Osteocyte (in vitro differentiated cells): ENCODE measurements around the gene TRPC5OS. TPM values are rescaled to one million over a fixed set of nuclear protein-coding genes. Genes with fewer than 3 reads are reported as not detected.

Experiments used
- DNase-seq: peaks from one replicate; pipeline ENCODE4 v3.0.0; 2021; ENCODE audit warnings: mixed read lengths; ENCODE audit not compliant: unreplicated experiment; ENCODE audit errors: extremely low spot score
- H3K27ac Mint-ChIP-seq: one replicate; pipeline ENCODE4 v1.8.0; 2021; ENCODE audit warnings: mild to moderate bottlenecking, mixed read lengths; ENCODE audit not compliant: unreplicated experiment
- H3K27me3 Mint-ChIP-seq: one replicate; pipeline ENCODE4 v1.8.0; 2021; ENCODE audit warnings: mixed read lengths; ENCODE audit not compliant: unreplicated experiment
- H3K36me3 Mint-ChIP-seq: one replicate; pipeline ENCODE4 v1.8.0; 2021; ENCODE audit warnings: mixed read lengths; ENCODE audit not compliant: unreplicated experiment
- H3K4me1 Mint-ChIP-seq: one replicate; pipeline ENCODE4 v1.8.0; 2021; ENCODE audit warnings: mixed read lengths; ENCODE audit not compliant: unreplicated experiment
- H3K4me3 Mint-ChIP-seq: one replicate; pipeline ENCODE4 v1.8.0; 2021; ENCODE audit warnings: mild to moderate bottlenecking, moderate library complexity, mixed read lengths; ENCODE audit not compliant: unreplicated experiment
- H3K9me3 Mint-ChIP-seq: one replicate; pipeline ENCODE4 v1.8.0; 2021; ENCODE audit warnings: mixed read lengths; ENCODE audit not compliant: unreplicated experiment
- CTCF ChIP-seq: fragments of 200-600 bp; sonication (generic); IDR thresholded peaks from 2 replicates; pipeline ENCODE4 v1.5.0; 2021; ENCODE audit warnings: antibody characterized with exemption, mild to moderate bottlenecking, moderate library complexity
- total RNA-seq: library from RNA; stranded (reverse); gene quantifications from 2 replicates; pipeline ENCODE4 v1.2.1, GENCODE V29; 2021

The TRPC5OS gene
- total RNA-seq, 1 donor from 2014 or later = not detected

- Mint-ChIP-seq H3K27me3 (no peaks in the 10 kb centered on the region), H3K4me3 (no peak overlapping the region), H3K4me1 (no peaks in the 10 kb centered on the region), H3K9me3 (peaks cover 7% of the 10 kb centered on the region), H3K36me3 (no peaks in the 10 kb centered on the region), H3K27ac (no peak overlapping the region)
- DNase-seq = no peak
- no peak for TF ChIP-seq CTCF
Measured at GRCh38 chrX:111847491-111848133, 28.4 kb upstream of the TRPC5OS start.

- Mint-ChIP-seq H3K4me3 (no peak overlapping the region), H3K36me3 (no peaks in the 10 kb centered on the region), H3K4me1 (no peaks in the 10 kb centered on the region), H3K27ac (no peak overlapping the region), H3K27me3 (no peaks in the 10 kb centered on the region), H3K9me3 (peaks cover under 1% of the 10 kb centered on the region)
- TF ChIP-seq CTCF = no peak
- DNase-seq = no peak
Measured at GRCh38 chrX:111848541-111848940, 27.4 kb upstream of the TRPC5OS start.

- no peak for TF ChIP-seq CTCF
- Mint-ChIP-seq H3K9me3 (no peaks in the 10 kb centered on the region), H3K4me3 (no peak overlapping the region), H3K27ac (no peak overlapping the region), H3K4me1 (no peaks in the 10 kb centered on the region), H3K27me3 (no peaks in the 10 kb centered on the region), H3K36me3 (no peaks in the 10 kb centered on the region)
- no peak for DNase-seq
Measured at GRCh38 chrX:111850975-111851374, 25.0 kb upstream of the TRPC5OS start.

GRCh38 chrX:111854556-111855490 is 21.2 kb upstream of the TRPC5OS start:
- H3K4me3 Mint-ChIP-seq = no peak overlapping the region

More at GRCh38 chrX:111854556-111855490, 21.2 kb upstream of the TRPC5OS start:
- no peak overlapping the region for H3K27ac Mint-ChIP-seq
- no peak for TF ChIP-seq CTCF
- peaks cover 2% of the 10 kb centered on the region for H3K27me3 Mint-ChIP-seq
- DNase-seq = no peak
- H3K36me3 Mint-ChIP-seq = no peaks in the 10 kb centered on the region
- H3K9me3 Mint-ChIP-seq = no peaks in the 10 kb centered on the region
- H3K4me1 Mint-ChIP-seq = no peaks in the 10 kb centered on the region
